Erythroblast (primary cell): ENCODE data around the gene TBC1D24.

Experiments used
- GATA1 ChIP-seq: IDR thresholded peaks from 2 replicates; pipeline ENCODE4 v1.6.1; 2011; ENCODE audit warnings: low read depth, mild to moderate bottlenecking, control low read depth, low read length, moderate library complexity
- POLR2A ChIP-seq: IDR thresholded peaks from 2 replicates; pipeline ENCODE4 v1.6.1; 2011; ENCODE audit warnings: mild to moderate bottlenecking, low read length

GRCh38 chr16:2432286-2432685 is 42.6 kb upstream of the TBC1D24 start:
- TF ChIP-seq POLR2A, result no peak
- TF ChIP-seq GATA1, result no peak
